NCI-H2029 treated with DMSO at 0.1 percent for 48 hours (cell line): ENCODE data around the gene TMEM95.

Experiments
- DNase-seq: peaks from one replicate; lab custom pipeline; 2025; lab: John Stamatoyannopoulos, UW

Gene TMEM95, protein sequence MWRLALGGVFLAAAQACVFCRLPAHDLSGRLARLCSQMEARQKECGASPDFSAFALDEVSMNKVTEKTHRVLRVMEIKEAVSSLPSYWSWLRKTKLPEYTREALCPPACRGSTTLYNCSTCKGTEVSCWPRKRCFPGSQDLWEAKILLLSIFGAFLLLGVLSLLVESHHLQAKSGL

DNA sequence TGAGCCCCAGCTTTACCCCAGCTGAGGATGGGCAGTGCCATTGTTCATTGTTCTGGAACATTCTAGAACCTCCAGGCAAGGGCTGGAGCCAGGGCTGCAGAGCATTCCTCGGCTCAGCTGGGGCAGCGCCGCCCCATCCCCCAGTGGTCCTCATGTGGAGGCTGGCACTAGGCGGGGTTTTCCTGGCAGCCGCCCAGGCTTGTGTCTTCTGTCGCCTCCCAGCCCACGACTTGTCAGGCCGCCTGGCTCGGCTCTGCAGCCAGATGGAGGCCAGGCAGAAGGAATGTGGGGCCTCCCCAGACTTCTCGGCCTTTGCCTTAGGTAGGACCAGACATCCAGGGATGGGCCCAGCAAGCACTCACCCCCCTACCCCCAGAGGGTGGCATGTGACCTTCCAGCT lies at the start of gene TMEM95:
TMEM95 (plus strand) TSS at position 104 of the 400 bp plus-strand sequence; CDS start at position 153, 49 bp downstream.
- no peak for DNase-seq

GRCh38 chr17:7306911-7307685 lies 47.9 kb upstream of the TMEM95 start, which contains the start of gene EIF5A:
TSS of gene EIF5A (plus strand) at chr17:7307628. CDS start at chr17:7309636, 2,008 bp downstream.
- DNase-seq: peak; percentile 92

DNA sequence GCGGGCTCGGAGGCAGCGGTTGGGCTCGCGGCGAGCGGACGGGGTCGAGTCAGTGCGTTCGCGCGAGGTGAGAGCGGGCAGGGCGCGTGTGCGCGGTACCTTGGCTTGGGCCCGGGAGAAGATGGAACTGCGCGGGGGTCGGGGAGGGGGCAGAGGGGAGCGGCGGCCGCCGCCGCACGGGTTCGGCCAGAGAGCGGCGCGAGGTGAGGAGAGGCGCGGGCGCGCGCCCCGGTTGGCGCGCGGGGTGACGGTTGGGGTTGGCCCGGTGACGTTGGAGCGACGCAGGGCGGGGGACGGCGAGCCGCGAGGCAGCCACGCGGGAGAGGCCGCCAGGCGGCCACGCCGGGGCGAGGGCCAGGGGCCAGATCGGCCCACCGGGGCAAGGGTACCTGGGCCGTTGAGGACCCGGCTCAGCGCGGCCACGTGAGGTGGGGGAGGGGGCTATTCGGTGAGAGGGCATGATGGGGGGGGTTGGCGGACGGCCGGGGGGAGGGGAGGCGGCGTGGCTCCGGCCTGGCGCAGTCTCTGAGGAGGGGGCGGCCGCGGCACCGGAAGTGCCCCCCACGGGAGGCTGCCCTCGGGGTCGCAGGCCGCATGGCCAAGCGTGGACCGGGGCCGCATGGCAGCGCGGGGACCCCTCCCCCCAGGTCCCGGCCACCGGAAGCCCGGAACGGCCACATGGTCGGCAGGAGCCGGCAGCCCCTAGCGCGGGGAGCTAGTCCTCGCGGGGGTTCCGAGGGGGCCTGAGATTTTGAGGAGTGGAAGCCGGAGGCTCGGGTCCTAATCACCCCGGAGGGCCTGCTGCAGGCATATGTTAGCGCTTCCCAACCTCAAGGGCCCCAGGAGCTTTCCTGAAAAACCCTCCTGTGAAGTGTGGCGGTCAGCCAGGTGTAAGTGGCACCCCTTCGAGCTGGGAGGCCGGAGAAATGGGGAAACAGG lies 47.0 kb upstream of the TMEM95 start:
- DNase-seq: no peak

- DNase-seq: peak; percentile 49
Observed at GRCh38 chr17:7308625-7309433, 46.1 kb upstream of the TMEM95 start.

DNA sequence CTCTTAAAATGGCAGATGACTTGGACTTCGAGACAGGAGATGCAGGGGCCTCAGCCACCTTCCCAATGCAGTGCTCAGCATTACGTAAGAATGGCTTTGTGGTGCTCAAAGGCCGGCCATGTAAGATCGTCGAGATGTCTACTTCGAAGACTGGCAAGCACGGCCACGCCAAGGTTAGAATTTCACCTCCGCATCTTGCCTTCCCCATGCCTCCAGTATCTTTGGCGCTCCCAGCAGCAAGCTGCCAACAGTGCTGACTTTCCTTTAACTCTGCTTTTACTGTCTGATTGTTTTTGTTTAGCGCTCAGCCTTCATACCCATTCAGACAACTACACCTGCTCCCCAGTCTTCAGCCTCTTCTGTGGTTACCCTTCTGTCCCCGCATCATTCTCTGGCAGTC lies 45.3 kb upstream of the TMEM95 start:
- no peak for DNase-seq

DNA sequence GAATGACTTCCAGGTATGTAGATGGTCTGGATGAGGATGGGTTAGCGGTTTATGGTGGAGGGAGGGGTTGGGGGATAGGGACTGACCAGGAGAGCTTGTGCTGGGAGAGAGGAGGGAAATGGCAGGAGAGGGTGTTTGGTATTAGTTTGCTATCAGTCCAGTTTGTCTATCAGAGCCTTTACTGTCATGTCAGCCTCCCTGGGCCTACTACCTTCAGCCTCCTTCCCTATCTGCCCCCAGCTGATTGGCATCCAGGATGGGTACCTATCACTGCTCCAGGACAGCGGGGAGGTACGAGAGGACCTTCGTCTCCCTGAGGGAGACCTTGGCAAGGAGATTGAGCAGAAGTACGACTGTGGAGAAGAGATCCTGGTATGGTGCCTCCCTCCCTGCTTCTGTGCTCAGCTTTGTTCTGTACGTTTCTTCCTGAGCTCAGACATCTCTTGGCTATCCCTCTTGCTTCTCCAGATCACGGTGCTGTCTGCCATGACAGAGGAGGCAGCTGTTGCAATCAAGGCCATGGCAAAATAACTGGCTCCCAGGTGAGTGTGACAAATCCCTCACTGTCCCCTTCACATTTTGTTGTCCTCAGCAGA lies 43.7 kb upstream of the TMEM95 start:
- no peak for DNase-seq

- DNase-seq: no peak
Observed at GRCh38 chr17:7312432-7313087, 42.4 kb upstream of the TMEM95 start.

GRCh38 chr17:7313088-7313889 lies 41.7 kb upstream of the TMEM95 start:
- no peak for DNase-seq

DNA sequence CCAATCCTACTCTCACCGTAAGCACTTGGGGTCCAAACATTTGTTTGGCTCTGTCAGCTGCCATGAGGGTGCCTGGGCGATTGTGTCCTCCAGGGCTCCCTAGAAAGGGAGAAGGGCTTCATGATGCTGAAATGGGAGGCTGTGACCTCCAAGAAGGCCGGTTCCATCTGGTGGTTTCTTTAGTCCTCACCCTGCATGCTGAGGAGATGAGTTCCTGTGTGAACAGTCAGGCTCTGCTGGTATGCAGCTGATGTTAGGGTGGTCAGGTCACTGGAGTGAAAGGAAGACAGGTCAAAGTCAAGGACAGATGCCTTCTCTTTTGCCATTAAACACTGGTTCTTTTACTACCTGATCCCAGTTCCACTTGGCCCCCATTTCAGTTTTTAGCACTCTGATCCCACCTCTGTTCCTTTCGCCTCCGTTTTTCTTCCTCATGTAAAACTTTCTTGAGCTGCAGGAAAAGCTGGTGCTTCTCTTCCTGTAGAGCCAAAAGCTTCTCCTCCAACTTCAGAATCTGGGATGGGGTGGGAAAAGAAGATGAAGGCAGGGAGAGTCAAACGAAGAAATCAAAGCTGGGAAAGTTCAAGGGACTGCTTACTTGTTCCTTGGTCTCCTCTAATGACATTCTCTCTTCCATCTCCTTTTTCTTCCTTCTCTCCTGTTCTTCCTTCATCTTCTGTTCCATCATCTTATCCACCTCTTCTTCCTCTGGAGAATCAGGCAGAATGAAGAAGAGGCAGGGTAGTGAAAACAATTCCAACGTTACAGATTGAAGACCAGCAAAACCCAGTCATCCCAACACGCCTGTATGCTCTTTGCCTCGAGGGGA lies 40.9 kb upstream of the TMEM95 start:
- no peak for DNase-seq

GRCh38 chr17:7314719-7315569 lies 40.0 kb upstream of the TMEM95 start, which contains the start of gene GPS2:
TSS of gene GPS2 (minus strand) at chr17:7315360. CDS start at chr17:7315052, 308 bp downstream.
- peak; percentile 23 for DNase-seq

- no peak for DNase-seq
Observed at GRCh38 chr17:7315570-7316235, 39.3 kb upstream of the TMEM95 start.

DNA sequence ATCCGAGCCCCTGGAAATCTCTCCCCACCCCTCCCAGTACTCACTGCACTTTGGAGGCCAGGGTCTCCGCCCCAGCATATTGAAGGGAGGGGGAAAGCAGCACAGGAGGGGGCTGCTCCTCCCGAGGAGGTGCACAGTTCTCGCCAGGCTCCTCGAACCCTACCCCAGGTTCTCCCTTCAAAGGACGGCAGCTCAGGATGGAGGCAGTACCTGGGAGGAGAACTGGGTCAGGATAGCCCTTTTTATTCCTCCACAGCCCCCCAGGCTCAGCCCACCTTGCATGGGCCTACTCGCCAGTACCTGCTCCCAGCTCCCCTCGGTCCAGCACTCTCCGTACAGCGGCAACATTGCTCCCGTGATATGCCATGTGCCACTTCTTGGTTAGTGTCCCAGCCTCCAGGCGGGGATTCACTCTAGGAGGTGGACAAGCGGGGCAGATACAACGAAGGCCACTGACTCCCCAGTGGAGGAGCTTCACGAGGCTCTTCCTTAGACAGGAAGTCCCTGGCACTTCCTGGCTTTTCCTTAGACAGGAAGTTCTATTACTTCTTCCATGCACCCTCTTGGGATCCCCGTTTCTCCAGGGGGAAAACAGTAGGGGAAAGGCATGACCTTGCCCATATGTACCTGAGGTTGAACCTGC lies 37.7 kb upstream of the TMEM95 start:
- DNase-seq: no peak

DNA sequence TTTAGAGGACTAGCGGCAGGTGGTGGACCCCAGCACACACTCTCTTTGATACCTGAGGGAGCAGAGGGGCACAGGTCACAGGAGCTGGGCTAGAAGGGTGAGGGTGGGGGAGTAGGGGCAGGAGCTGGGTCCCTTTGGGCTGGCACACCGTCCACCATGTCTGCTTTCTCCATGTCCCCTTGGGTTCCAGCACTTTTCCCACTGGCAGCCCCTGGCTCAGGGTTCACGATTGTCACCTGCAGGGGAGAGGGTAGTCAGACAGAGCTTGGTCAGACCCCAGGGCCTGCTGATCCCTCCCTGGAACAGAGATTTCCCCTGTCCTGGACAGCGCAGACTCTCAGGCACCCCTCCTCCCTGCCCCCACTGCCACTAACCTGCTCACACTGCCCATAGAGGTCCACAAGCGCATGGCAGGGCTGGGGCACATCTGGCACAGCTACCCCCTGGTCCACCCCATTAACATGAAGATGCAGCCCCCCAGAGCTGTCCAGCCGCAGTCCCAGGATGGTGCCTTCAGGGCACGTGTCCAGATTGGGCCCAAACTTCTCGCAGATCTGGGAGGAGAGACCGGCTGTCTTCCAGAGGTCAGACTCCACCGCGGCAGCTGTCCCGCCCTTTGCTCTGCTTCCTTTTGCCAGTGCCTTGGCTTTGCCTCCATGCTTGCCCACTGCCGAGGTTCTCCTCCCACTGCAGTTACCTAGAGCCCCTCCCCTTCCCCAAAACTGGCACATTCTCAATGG lies 36.7 kb upstream of the TMEM95 start:
- DNase-seq: no peak

GRCh38 chr17:7321466-7321865 lies 33.5 kb upstream of the TMEM95 start:
- no peak for DNase-seq

- no peak for DNase-seq
Observed at GRCh38 chr17:7322520-7323194, 32.3 kb upstream of the TMEM95 start.
